Activated CD4-positive, alpha-beta T cell treated with anti-CD3 and anti-CD28 coated beads, Interleukin-2, amount 50 U/mL, for 24 hours (primary cell): Measurements from ENCODE around the gene DMRT3.

Experiments used
- DNase-seq, 2 donors: peaks; one replicate each; pipeline ENCODE4 v3.0.0-alpha.2; 2020; ENCODE audit warnings: low read depth in 1 of 2, low spot score in 1 of 2

Gene DMRT3

GRCh38 chr9:970151-970996, 6.1 kb upstream of the DMRT3 start:
- no peak for DNase-seq

GRCh38 chr9:971901-972500, 4.5 kb upstream of the DMRT3 start:
- DNase-seq: no peak

- no peak for DNase-seq
Measured at GRCh38 chr9:972501-973294, 3.8 kb upstream of the DMRT3 start.

GRCh38 chr9:973295-973834, 3.1 kb upstream of the DMRT3 start:
- no peak for DNase-seq

DNA sequence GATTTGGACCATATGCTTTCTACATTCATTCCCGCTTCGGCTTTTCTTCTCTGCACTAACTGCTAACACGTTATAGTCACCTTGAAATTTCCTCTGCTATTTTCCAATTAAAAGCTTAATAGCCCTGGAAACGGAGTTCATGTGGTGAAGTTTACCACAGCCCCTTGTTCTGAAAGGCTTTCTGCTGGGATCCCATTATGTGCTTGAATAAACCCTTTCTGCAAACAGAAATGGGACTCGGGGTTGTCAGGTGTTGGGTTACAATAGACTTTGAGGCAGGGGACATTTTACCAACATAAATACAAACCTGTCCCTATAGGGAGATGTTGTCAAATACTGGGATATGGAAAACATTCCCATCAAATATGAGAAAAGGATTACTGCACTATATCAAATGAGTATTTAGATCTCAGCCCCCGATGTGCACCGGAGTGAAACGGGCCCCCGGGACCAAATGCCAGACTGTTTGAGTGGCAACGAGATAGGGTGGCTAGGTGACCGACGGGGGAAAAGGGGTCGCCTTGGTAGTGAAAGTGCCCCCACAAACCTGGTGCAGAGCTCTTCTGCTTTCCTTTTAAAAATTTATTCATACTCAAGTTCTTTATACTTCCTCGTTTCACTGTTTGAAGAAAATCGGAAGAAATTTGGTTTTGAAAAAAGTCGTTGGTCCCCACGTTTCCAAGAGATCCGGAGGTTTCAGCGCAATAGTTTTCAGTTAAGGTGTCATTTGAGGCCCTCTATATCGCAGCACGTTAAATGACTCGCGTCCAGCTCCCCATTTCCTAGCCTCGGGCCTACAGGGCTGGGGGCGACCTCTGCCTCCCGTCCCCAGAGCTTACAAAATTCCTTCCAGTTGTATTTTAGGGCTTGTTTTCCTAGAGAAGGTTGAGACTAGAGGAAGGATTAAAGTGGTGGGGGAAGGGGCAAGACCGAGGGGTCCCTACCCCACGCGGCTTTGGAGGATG, 2.1 kb upstream of the DMRT3 start:
- no peak for DNase-seq

GRCh38 chr9:974996-975739, 1.3 kb upstream of the DMRT3 start:
- DNase-seq: no peak

DNA sequence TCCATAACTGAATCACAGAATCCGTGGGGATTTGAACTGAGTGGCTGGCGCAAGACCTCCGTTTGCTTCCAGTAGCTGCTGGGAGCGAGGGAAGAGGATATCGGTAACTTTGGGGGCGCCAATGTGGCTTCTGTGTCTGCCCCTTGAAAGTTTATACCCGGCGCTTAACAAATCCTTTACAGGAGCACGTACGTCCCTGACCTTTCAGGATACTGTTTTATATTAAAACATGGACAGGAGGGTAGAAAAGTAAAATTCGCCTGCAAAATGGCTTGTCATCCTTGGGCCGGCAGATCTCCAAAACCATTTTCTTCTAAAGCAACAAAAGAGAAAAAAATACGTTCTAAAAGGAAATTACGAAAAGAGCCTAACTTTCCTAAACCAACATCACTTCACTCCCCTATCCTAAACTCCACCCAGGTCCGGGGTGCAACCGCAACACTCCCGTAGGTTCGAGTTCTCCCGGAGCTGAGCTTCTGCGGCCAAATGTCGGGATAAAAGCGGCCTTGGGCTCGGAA, 656 bp upstream of the DMRT3 start:
- no peak for DNase-seq

DNA sequence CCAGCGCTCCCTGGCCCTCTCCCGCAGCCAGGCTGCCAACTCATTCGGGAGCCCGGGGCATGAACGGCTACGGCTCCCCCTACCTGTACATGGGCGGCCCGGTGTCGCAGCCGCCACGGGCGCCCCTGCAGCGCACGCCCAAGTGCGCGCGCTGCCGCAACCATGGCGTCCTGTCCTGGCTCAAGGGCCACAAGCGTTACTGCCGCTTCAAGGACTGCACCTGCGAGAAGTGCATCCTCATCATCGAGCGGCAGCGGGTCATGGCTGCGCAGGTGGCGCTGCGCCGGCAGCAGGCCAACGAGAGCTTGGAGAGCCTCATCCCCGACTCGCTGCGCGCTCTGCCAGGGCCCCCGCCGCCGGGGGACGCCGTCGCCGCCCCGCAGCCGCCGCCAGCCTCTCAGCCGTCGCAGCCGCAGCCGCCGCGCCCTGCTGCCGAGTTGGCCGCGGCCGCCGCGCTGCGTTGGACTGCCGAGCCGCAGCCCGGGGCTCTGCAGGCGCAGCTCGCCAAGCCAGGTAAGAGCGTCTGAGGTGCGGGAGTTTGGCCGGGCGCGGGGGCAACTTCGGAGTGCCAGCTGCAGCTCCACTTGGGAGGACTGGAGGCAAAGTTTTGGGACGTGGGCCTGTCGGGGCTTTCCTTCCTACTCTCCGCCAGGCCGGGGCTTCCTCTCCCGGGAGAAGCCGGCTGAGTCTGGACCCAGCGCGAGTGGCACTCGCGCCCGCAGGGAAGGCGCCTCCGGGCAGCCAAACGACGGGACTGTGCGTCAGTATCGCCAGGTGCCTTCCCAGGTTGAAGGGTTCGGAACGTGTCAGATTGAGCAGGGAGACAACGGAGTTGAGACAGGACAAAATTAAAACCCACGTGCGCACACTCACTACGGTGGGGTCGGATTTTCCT, 735 bp downstream of the DMRT3 start:
- no peak for DNase-seq

DNA sequence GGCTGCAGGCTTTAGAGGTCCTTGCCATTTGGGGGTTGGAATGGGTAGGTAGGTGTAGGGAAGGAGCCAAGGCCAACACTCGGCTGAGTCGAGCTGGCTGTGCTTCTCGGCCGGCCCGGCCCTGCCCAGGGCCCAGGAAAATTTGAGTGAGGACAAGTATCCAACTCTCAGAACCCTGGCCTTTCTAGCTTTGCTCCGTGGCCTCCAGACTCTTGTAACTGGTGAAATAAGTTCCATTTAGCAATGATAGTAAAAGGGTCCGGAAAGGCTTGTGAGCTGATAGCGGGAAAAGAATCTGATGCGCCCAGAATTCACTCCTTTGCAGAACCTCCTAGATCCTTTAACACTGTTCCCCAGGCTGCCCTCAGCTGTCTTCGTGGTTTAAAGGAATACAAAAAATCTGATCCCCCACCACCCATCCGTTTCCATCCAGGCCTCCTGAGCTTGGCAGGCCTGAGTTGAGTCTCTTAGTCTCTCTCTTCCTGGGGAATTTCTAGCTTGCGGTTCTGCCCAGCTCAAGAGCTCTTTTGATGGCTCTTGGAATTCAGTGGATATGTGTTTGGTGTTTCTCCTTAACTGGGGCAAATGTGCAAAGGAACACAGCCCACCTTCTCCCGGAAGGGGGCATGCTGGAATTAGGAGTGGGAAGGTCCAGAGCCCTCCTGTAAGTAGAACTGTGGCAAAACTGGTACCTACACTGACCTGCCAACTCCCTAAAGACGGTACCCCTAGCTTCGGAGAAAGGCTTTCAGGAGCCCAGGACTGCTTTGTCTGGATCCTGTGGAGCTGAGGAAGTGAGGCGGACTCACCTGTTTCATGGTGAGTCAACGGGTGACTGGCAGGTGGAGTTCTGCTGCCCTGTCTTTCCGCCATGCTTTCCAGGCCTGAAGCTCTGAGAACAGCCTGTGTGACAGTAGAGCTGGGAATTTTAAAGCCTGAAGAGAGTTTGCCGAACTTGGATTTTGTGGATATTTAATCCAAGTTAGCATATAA, 1.7 kb downstream of the DMRT3 start:
- no peak for DNase-seq

GRCh38 chr9:979983-980382, 3.5 kb downstream of the DMRT3 start:
- no peak for DNase-seq

DNA sequence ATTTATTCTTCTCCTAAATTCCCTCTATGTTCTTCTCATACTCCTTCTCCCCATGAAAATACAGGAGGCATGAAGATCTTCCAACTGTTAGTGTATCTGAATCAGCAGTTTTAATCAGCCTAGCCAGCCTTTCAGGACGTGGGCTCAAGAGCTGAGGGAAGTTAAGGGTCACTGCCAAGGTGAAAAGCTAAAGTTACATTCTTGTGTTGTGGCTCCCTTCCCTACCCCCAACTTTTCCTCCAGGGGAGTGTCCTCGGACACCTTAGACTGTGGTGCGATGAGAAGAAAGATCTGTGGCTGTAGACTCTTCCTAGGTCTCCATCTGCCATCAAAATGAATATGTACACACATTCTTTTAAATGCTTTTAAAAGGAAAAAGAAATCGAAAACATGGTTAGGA, 4.2 kb downstream of the DMRT3 start:
- no peak for DNase-seq

DNA sequence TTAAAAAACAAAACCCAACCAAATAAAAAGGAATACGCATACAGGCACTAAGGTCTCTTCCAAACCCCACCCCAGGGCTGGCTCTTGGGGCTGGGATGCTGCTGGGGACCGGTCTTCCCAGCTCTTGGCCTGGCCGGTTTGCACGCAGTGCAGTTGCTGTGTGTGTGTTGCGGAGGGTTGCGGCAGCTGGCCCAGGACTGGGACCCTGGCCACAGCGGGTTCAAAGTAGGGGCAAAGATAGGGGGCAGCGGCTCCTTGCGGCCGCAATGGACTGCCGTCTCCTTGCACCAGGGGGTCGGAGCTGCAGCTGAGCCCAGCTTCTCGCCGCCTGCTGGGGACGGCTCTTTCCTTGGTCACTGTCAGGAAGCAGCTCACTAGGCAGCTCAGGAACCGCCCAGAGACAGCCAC, 5.0 kb downstream of the DMRT3 start:
- no peak for DNase-seq

GRCh38 chr9:982394-983230, 6.2 kb downstream of the DMRT3 start:
- no peak for DNase-seq

DNA sequence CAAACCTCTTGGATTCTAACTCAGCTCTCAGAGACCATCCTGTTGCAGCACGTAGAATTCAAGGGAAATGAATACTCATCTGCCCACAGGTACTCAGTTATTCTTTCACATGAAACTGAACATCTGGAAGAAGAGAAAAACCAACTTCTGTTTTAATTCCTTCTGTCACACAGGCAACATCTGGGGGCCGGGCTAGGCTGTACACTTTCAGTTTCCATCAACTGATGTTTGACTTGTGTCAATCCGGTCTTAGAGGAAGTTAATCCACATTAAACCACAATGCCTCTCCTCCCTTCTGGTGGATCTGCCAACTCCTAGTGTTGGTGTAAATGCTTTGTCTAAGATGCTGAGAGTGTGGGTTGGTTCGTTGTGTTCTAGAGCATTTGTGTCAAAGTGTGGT, 17.6 kb downstream of the DMRT3 start:
- DNase-seq: no peak

DNA sequence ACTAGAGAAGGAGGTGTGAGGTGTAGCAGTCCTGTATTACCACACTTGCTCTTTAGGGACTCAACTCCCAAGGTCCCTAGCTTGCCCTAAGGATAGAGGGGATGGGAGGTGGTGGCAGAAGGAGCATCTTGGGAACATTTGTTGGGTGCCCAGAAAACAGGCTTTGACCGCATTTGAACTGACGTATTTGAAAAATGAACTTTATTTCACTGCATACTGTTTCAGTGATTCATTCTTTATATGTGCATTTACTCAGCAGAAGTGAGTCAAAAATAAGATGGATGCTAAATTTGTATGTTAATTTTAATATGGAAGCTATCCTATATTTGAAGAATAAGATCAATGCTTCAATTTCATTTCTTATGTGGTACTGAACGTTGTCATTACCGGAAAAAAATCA, 18.7 kb downstream of the DMRT3 start:
- DNase-seq: no peak

GRCh38 chr9:995781-996180, 19.3 kb downstream of the DMRT3 start:
- no peak for DNase-seq
